LNCaP clone FGC (cell line): ENCODE results near the gene BMAL1.

Experiments used
- DNase-seq: peaks from one replicate; pipeline ENCODE4 v3.0.0-alpha.2; 2011; ENCODE audit warnings: low read depth
- H3K4me3 ChIP-seq: 2 replicates; pipeline ENCODE4 v1.5.1; 2011; ENCODE audit warnings: mild to moderate bottlenecking, low read depth, low read length, control low read depth
- TF ChIP-seq, protein P1 (sequence below): IDR thresholded peaks from 2 replicates; pipeline ENCODE4 v1.5.1; 2012; ENCODE audit warnings: mild to moderate bottlenecking; ENCODE audit not compliant: control insufficient read depth, insufficient read depth; ENCODE audit errors: extremely low read depth

BMAL1 gene

DNA sequence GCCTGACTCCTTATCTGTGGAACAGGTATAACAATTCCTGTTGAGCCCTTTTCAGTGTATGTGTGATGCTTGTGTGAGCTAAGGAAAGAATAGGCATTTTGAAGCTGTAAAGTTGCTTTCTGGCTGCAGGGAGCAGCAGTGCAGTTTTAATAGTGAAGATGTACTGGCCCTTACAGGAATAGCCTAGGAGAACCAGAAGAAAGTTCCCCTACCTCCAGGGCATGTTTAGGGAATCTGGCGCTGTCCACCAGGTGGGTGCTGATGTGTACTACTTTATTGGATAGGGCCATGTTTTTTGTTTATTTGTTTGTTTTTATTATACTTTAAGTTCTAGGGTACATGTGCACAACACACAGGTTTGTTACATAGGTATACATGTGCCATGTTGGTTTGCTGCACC, 11.5 kb downstream of the BMAL1 start:
- no peak for DNase-seq
- TF ChIP-seq, protein P1, sequence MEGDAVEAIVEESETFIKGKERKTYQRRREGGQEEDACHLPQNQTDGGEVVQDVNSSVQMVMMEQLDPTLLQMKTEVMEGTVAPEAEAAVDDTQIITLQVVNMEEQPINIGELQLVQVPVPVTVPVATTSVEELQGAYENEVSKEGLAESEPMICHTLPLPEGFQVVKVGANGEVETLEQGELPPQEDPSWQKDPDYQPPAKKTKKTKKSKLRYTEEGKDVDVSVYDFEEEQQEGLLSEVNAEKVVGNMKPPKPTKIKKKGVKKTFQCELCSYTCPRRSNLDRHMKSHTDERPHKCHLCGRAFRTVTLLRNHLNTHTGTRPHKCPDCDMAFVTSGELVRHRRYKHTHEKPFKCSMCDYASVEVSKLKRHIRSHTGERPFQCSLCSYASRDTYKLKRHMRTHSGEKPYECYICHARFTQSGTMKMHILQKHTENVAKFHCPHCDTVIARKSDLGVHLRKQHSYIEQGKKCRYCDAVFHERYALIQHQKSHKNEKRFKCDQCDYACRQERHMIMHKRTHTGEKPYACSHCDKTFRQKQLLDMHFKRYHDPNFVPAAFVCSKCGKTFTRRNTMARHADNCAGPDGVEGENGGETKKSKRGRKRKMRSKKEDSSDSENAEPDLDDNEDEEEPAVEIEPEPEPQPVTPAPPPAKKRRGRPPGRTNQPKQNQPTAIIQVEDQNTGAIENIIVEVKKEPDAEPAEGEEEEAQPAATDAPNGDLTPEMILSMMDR: peak; percentile 21; the same call in 1 of the 2 replicates
- H3K4me3 ChIP-seq: no peak overlapping the region

DNA sequence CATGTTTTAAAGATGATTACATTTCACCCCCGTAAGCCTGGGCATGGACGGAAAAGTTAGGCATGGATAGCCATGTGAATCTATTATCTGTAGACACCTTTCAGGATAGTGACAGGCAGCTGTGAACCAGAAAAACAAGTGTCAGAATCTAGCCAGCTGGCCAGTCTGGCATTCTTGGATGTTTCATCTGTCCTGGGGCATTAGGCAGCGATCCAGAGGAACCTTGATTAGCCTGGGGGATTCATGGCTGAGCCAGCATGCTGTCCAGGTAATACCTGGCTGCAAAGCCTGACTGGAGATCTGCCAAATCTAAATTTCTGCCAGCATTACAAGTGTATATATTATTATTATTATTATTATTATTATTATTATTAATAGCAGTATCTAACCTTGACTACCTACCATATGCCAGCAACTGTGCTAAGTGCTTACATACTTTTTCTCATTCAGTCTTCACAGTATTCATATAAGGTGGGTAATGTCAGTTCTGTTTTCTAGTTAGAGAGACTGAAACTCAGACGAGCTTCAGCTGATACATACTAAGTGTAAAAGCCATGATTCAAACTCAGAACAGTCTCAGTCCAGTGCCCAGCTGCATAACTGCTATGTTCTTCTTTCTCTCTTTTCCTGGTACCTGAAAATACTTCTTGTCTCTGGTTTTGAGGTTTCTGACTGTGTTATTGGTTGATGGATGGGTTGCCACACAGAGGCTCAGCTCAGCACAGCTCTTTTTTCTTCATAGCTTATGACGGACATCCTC, 12.8 kb downstream of the BMAL1 start:
- DNase-seq: no peak
- TF ChIP-seq, protein P1: no peak
- no peak overlapping the region for H3K4me3 ChIP-seq

DNA sequence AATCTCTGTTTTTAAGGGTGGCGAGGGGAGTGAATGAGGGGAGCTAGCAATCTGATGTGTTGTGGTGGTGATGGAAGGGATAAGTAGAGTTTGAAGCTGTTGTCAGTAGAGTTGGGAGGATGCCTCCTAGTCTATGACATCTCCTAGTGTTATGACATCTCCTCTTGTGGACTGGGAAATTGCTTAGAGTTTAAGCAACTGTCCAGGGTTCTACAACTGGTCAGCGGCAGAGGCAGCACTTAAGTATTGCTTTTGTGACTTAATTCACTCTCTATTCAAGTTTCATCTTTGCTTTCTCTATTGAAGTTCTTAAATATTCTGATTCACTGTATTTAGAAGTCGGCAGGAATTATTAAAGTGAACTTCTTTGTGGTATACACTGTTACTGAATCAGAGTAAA, 13.8 kb downstream of the BMAL1 start:
- no peak for DNase-seq
- H3K4me3 ChIP-seq: no peak overlapping the region
- TF ChIP-seq, protein P1: no peak

DNA sequence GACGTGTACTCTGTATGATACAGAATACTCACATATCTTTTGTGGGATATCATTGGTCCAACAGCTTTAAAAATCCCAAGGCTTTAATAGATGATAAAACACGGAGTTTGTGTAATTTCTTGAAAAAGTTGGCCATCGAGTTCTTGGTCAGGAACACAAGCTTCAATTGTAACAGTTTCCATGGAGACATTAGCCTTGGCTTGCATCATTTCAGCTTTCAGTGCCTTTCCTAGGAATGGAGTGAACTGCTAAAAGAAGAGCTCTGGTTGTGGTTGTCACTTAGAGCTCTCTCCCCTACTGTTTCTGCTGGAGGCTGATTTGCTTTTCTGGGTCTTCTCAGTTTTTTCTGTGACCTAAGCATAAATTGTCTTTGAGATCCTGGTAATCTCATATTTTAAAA, 14.2 kb downstream of the BMAL1 start:
- TF ChIP-seq, protein P1: no peak
- no peak for DNase-seq
- no peak overlapping the region for H3K4me3 ChIP-seq

DNA sequence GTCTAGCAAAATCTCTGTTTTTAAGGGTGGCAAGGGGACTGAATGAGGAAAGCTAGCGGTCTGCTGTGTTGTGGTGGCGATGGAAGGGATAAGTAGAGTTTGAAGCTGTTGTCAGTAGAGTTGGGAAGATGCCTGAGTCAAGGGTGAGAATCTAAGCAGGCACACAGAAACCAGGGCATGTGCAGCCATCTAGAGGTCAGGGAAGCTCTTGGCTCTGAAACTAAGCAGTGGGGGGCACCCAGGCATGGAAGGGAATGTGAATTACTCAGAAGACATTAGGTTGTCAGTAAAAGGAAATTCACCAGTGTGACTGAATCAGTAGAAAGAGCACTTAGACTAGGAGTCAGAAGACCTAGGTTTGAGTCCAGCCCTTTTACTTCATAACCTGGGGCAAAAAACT, 15.4 kb downstream of the BMAL1 start:
- DNase-seq: no peak
- TF ChIP-seq, protein P1: no peak
- no peak overlapping the region for H3K4me3 ChIP-seq

DNA sequence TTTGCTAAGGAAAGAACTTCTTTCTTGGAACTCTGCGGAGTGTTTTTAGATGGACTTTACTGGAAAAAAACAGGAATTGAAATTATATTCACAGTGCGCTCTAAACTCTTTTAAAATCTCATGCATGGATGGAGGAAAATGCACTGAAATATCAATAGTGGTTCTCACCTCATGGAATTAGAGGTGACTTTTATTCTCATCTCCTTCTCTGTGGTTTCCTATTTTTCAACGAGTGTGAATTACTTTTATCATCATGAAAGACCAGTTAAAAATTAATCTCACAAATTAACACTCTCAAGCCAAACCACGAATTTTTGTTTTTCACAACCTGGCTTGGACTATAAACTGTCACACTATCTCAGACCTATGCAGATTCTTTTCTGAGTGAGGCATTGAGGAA, 16.6 kb downstream of the BMAL1 start:
- TF ChIP-seq, protein P1: no peak
- H3K4me3 ChIP-seq: no peak overlapping the region
- no peak for DNase-seq
